H7 (cell line): ENCODE data around the gene INPP5A. TPM values are rescaled to one million over a fixed set of nuclear protein-coding genes. Genes with fewer than 3 reads are reported as not detected.
"Not testable (repeated sequence)": the region's sequence is repeated elsewhere in the genome, so short reads cannot be mapped to it uniquely, and the experiment has no call there.

ENCODE experiments used
- DNase-seq: peaks from one replicate; pipeline ENCODE4 v3.0.0; 2012
- H3K27me3 ChIP-seq: 2 replicates; pipeline ENCODE4 v1.6.0; 2011; ENCODE audit warnings: mild to moderate bottlenecking, low read length; ENCODE audit not compliant: control insufficient read depth, insufficient read depth
- H3K36me3 ChIP-seq: replicated peaks from 2 replicates; pipeline ENCODE4 v1.5.1; 2011; ENCODE audit warnings: low read length; ENCODE audit not compliant: control insufficient read depth, insufficient read depth
- H3K4me3 ChIP-seq: 2 replicates; pipeline ENCODE4 v1.5.1; 2011; ENCODE audit warnings: low read depth, mild to moderate bottlenecking, control low read depth, low read length, moderate library complexity; ENCODE audit not compliant: insufficient read depth
- total RNA-seq: library from RNA; depleted of rRNA; stranded (reverse); fragments of >200 nt; shearing (Covaris generic); gene quantifications from 2 replicates; pipeline ENCODE4 v1.2.3, GENCODE V29; 2014

Gene INPP5A
- total RNA-seq, 1 experiment from 2014 or later = 29.2 TPM

- H3K36me3 ChIP-seq = no peaks in the 10 kb centered on the region
- peak; percentile 88 for DNase-seq
- peak overlapping the region; percentile 39; the same call in 1 of the 2 replicates for H3K4me3 ChIP-seq
- peaks cover 58% of the 10 kb centered on the region for H3K27me3 ChIP-seq
Measured at GRCh38 chr10:132788831-132789219, 251.2 kb downstream of the INPP5A start.

GRCh38 chr10:132789659-132790148 is 252.1 kb downstream of the INPP5A start:
- no peaks in the 10 kb centered on the region for H3K36me3 ChIP-seq
- no peak for DNase-seq
- H3K27me3 ChIP-seq = peaks cover 50% of the 10 kb centered on the region
- no peak overlapping the region for H3K4me3 ChIP-seq

- H3K36me3 ChIP-seq = no peaks in the 10 kb centered on the region
- DNase-seq = no peak
- H3K27me3 ChIP-seq = peaks cover 44% of the 10 kb centered on the region
- no peak overlapping the region for H3K4me3 ChIP-seq
Measured at GRCh38 chr10:132790470-132790869, 252.9 kb downstream of the INPP5A start.

GRCh38 chr10:132790934-132791829 is 253.6 kb downstream of the INPP5A start:
- Histone ChIP-seq H3K36me3 (no peaks in the 10 kb centered on the region), H3K27me3 (peaks cover 42% of the 10 kb centered on the region), H3K4me3 (no peak overlapping the region)
- DNase-seq = no peak

- not testable (repeated sequence) for H3K4me3 ChIP-seq, DNase-seq, H3K36me3 ChIP-seq
- peaks cover 33% of the 10 kb centered on the region for H3K27me3 ChIP-seq
Measured at GRCh38 chr10:132792099-132792498, 254.5 kb downstream of the INPP5A start.

GRCh38 chr10:132792796-132793195 is 255.2 kb downstream of the INPP5A start:
- H3K4me3 ChIP-seq = no peak overlapping the region
- H3K36me3 ChIP-seq = no peaks in the 10 kb centered on the region
- no peak for DNase-seq
- H3K27me3 ChIP-seq = peaks cover 26% of the 10 kb centered on the region

GRCh38 chr10:132793213-132793612 is 255.6 kb downstream of the INPP5A start:
- H3K36me3 ChIP-seq = no peaks in the 10 kb centered on the region
- peaks cover 22% of the 10 kb centered on the region for H3K27me3 ChIP-seq
- no peak for DNase-seq

GRCh38 chr10:132793871-132794849 is 256.6 kb downstream of the INPP5A start:
- DNase-seq = peak; percentile 80
- no peaks in the 10 kb centered on the region for H3K36me3 ChIP-seq
- no peak overlapping the region for H3K4me3 ChIP-seq
- H3K27me3 ChIP-seq = peaks cover 13% of the 10 kb centered on the region

More at GRCh38 chr10:132793213-132793612, 255.6 kb downstream of the INPP5A start:
- no peak overlapping the region for H3K4me3 ChIP-seq

GRCh38 chr10:132796846-132797245 is 259.3 kb downstream of the INPP5A start:
- Histone ChIP-seq H3K27me3 (no peaks in the 10 kb centered on the region), H3K36me3 (no peaks in the 10 kb centered on the region), H3K4me3 (no peak overlapping the region)
- DNase-seq = peak; percentile 67

GRCh38 chr10:132797986-132798385 is 260.4 kb downstream of the INPP5A start:
- H3K27me3 ChIP-seq, H3K4me3 ChIP-seq, DNase-seq, H3K36me3 ChIP-seq: not testable (repeated sequence)

GRCh38 chr10:132798403-132798802 is 260.8 kb downstream of the INPP5A start:
- Histone ChIP-seq H3K27me3 (no peaks in the 10 kb centered on the region), H3K4me3 (no peak overlapping the region), H3K36me3 (no peaks in the 10 kb centered on the region)
- DNase-seq = no peak

GRCh38 chr10:132798876-132799275 is 261.3 kb downstream of the INPP5A start:
- Histone ChIP-seq H3K36me3 (no peaks in the 10 kb centered on the region), H3K4me3 (no peak overlapping the region), H3K27me3 (no peaks in the 10 kb centered on the region)
- DNase-seq = no peak

- no peak for DNase-seq
- H3K4me3 ChIP-seq = no peak overlapping the region
- no peaks in the 10 kb centered on the region for H3K36me3 ChIP-seq
- no peaks in the 10 kb centered on the region for H3K27me3 ChIP-seq
Measured at GRCh38 chr10:132799865-132800264, 262.3 kb downstream of the INPP5A start.

GRCh38 chr10:132802048-132802447 is 264.5 kb downstream of the INPP5A start:
- no peaks in the 10 kb centered on the region for H3K36me3 ChIP-seq
- no peak overlapping the region for H3K4me3 ChIP-seq

More at GRCh38 chr10:132802048-132802447, 264.5 kb downstream of the INPP5A start:
- no peaks in the 10 kb centered on the region for H3K27me3 ChIP-seq
- no peak for DNase-seq
